Prostate gland (tissue), 2 donors: Measurements from ENCODE around the gene C22orf42. TPM values are rescaled to one million over a fixed set of nuclear protein-coding genes. Genes with fewer than 3 reads are reported as not detected.

Experiments used
- DNase-seq: peaks from one replicate; pipeline ENCODE4 v3.0.0-alpha.2; 2019; ENCODE audit warnings: low spot score
- H3K27ac ChIP-seq, 2 donors: fragments of 200-600 bp; sonication (generic); 2 replicates each; pipeline ENCODE4 v1.5.1; 2017 to 2019
- H3K27me3 ChIP-seq: fragments of 200-600 bp; sonication (generic); replicated peaks from 2 replicates; pipeline ENCODE4 v1.5.1; 2019; ENCODE audit not compliant: insufficient read depth
- H3K36me3 ChIP-seq, 2 donors: fragments of 200-600 bp; sonication (generic); 1 replicate in 1 of 2; 2 replicates in 1 of 2; pipeline versions ENCODE4 v1.5.1 to v1.8.1; 2017 to 2019
- H3K4me1 ChIP-seq: fragments of 200-600 bp; sonication (generic); replicated peaks from 2 replicates; pipeline ENCODE4 v1.5.1; 2019
- H3K4me3 ChIP-seq, 2 donors: fragments of 200-600 bp; sonication (generic); 2 replicates each; pipeline ENCODE4 v1.5.1; 2017 to 2019
- H3K9me3 ChIP-seq: fragments of 200-600 bp; sonication (generic); 2 replicates; pipeline ENCODE4 v1.5.1; 2017
- CTCF ChIP-seq, 4 experiments: fragments of 200-600 bp in 2 of 4; fragments of 450-650 bp in 2 of 4; sonication (generic) in 2 of 4; IDR thresholded peaks; 1 replicate in 3 of 4; 2 replicates in 1 of 4; pipeline ENCODE4 v1.5.1; 2016 to 2019; ENCODE audit warnings: antibody characterized with exemption in 4 of 4, mild to moderate bottlenecking in 2 of 4, moderate library complexity in 2 of 4
- POLR2A ChIP-seq: fragments of 450-650 bp; IDR thresholded peaks from one replicate; pipeline ENCODE4 v1.6.1; 2016; ENCODE audit warnings: antibody characterized with exemption, mild to moderate bottlenecking
- POLR2AphosphoS5 ChIP-seq: sonication (generic); formaldehyde crosslinking; IDR thresholded peaks from one replicate; pipeline ENCODE4 v1.6.1; 2017; ENCODE audit warnings: antibody characterized with exemption
- WGBS: methylation state at CpG from one replicate; pipeline ENCODE4 v1.1.5; 2018; 5-methylcytosine and 5-hydroxymethylcytosine counted together
- intact Hi-C: fragments of 100-400 bp; cut with DNase I; formaldehyde crosslinking; loops from one replicate; pipeline ENCODE4 v1.14.2; 2022
- total RNA-seq, 2 donors: library from RNA; depleted of rRNA; stranded (reverse); fragments of >200 nt; gene quantifications; one replicate each; pipeline ENCODE4 v1.1.0, GENCODE V29; 2016

C22orf42 gene
- total RNA-seq, 2 donors from 2014 or later = 1.4 TPM; not detected in 1

GRCh38 chr22:32132783-32133182 lies 26.3 kb downstream of the C22orf42 start:
- no peak for DNase-seq
- Histone ChIP-seq H3K4me1 (peaks cover 6% of the 10 kb centered on the region), H3K9me3 (no peaks in the 10 kb centered on the region), H3K4me3 (no peak overlapping the region), H3K27me3 (no peaks in the 10 kb centered on the region), H3K27ac (no peak overlapping the region), H3K36me3 (no peaks in the 10 kb centered on the region)
- intact Hi-C loops = no loop called here
- no peak for TF ChIP-seq POLR2A
- TF ChIP-seq POLR2AphosphoS5 = no peak
- TF ChIP-seq CTCF (IDR thresholded peaks at IDR 0.05) = no peak
- 90% methylated on average over 1 of the region's 1 CpG for WGBS

- TF ChIP-seq CTCF (IDR thresholded peaks at IDR 0.05) (no peak), POLR2AphosphoS5 (no peak), POLR2A (no peak)
- no peak overlapping the region for H3K27ac ChIP-seq
- no peak overlapping the region for H3K4me3 ChIP-seq
- no peaks in the 10 kb centered on the region for H3K9me3 ChIP-seq
- H3K4me1 ChIP-seq = peaks cover 6% of the 10 kb centered on the region
- no peaks in the 10 kb centered on the region for H3K27me3 ChIP-seq
- no peaks in the 10 kb centered on the region for H3K36me3 ChIP-seq
- intact Hi-C loops = no loop called here
- 96% methylated on average over 11 of the region's 11 CpGs for WGBS
- no peak for DNase-seq
Measured at GRCh38 chr22:32132126-32132525, 27.0 kb downstream of the C22orf42 start.

GRCh38 chr22:32130464-32130863 lies 28.6 kb downstream of the C22orf42 start:
- H3K4me1 ChIP-seq = peaks cover 6% of the 10 kb centered on the region
- 79% methylated on average over 2 of the region's 2 CpGs for WGBS
- H3K36me3 ChIP-seq = no peaks in the 10 kb centered on the region
- H3K9me3 ChIP-seq = no peaks in the 10 kb centered on the region
- no peak for DNase-seq
- no peaks in the 10 kb centered on the region for H3K27me3 ChIP-seq
- intact Hi-C loops = no loop called here
- TF ChIP-seq POLR2AphosphoS5 = no peak
- no peak overlapping the region for H3K4me3 ChIP-seq
- H3K27ac ChIP-seq = no peak overlapping the region

GRCh38 chr22:32127904-32128303 lies 31.2 kb downstream of the C22orf42 start:
- H3K9me3 ChIP-seq = no peaks in the 10 kb centered on the region
- no peaks in the 10 kb centered on the region for H3K36me3 ChIP-seq
- H3K4me3 ChIP-seq = no peak overlapping the region
- no peak for DNase-seq
- H3K27ac ChIP-seq = peak overlapping the region in 1 of 2 donors; percentile 63
- H3K27me3 ChIP-seq = no peaks in the 10 kb centered on the region
- 76% methylated on average over 4 of the region's 4 CpGs for WGBS
- peaks cover 3% of the 10 kb centered on the region for H3K4me1 ChIP-seq
- TF ChIP-seq POLR2A = no peak
- no peak for TF ChIP-seq POLR2AphosphoS5
- TF ChIP-seq CTCF (IDR thresholded peaks at IDR 0.05) = no peak
- intact Hi-C loops = no loop called here

- H3K36me3 ChIP-seq = no peaks in the 10 kb centered on the region
- H3K4me1 ChIP-seq = peaks cover 3% of the 10 kb centered on the region
- 63% methylated on average over 10 of the region's 10 CpGs for WGBS
- H3K4me3 ChIP-seq = no peak overlapping the region
- no peak for TF ChIP-seq POLR2A
- no peak for TF ChIP-seq CTCF (IDR thresholded peaks at IDR 0.05)
- TF ChIP-seq POLR2AphosphoS5 = no peak
- H3K27me3 ChIP-seq = no peaks in the 10 kb centered on the region
- H3K9me3 ChIP-seq = no peaks in the 10 kb centered on the region
- no peak for DNase-seq
- intact Hi-C loops = no loop called here
- H3K27ac ChIP-seq = peak overlapping the region in 1 of 2 donors; percentile 36
Measured at GRCh38 chr22:32123657-32124056, 35.4 kb downstream of the C22orf42 start.
